NCI-H1694 treated with DMSO at 0.1 percent for 48 hours (cell line): Measurements from ENCODE around the gene ZSWIM6.
A peak's percentile ranks its signal among the peaks of the same experiment; 100 is the strongest.

Experiments used
- DNase-seq: peaks from one replicate; lab custom pipeline; 2025; lab: John Stamatoyannopoulos, UW

ZSWIM6 gene

GRCh38 chr5:61307191-61307590 is 24.9 kb upstream of the ZSWIM6 start:
- DNase-seq, result no peak

GRCh38 chr5:61307611-61308010 is 24.4 kb upstream of the ZSWIM6 start:
- no peak for DNase-seq

GRCh38 chr5:61308712-61309111 is 23.3 kb upstream of the ZSWIM6 start:
- DNase-seq, result no peak

- no peak for DNase-seq
These were observed 22.9 kb upstream of the ZSWIM6 start for GRCh38 chr5:61309115-61309514.

GRCh38 chr5:61311056-61311610 is 20.9 kb upstream of the ZSWIM6 start:
- no peak for DNase-seq

- DNase-seq, result no peak
These were observed 19.9 kb upstream of the ZSWIM6 start for GRCh38 chr5:61311836-61312808.

GRCh38 chr5:61313960-61314681 is 17.9 kb upstream of the ZSWIM6 start:
- DNase-seq, result no peak

GRCh38 chr5:61318376-61318775 is 13.7 kb upstream of the ZSWIM6 start:
- DNase-seq, result no peak

- no peak for DNase-seq
These were observed 12.5 kb upstream of the ZSWIM6 start for GRCh38 chr5:61319388-61320146.

GRCh38 chr5:61320860-61321259 is 11.2 kb upstream of the ZSWIM6 start:
- no peak for DNase-seq

GRCh38 chr5:61321669-61322068 is 10.4 kb upstream of the ZSWIM6 start:
- DNase-seq, result no peak

GRCh38 chr5:61322738-61323725 is 9.0 kb upstream of the ZSWIM6 start:
- DNase-seq, result no peak

GRCh38 chr5:61327760-61328753 is 4.0 kb upstream of the ZSWIM6 start:
- no peak for DNase-seq

- no peak for DNase-seq
These were observed 3.1 kb upstream of the ZSWIM6 start for GRCh38 chr5:61328791-61329549.

- no peak for DNase-seq
These were observed 2.4 kb upstream of the ZSWIM6 start for GRCh38 chr5:61329550-61330128.

GRCh38 chr5:61330341-61330844 is 1.7 kb upstream of the ZSWIM6 start:
- DNase-seq, result peak; percentile 13

GRCh38 chr5:61330845-61331406 is 1.1 kb upstream of the ZSWIM6 start:
- DNase-seq, result peak; percentile 8

- peak; percentile 4 for DNase-seq
These were observed 296 bp downstream of the ZSWIM6 start for GRCh38 chr5:61332358-61332749.
